T-helper 17 cell (primary cell): ENCODE measurements around the gene CFAP43. TPM values are rescaled to one million over a fixed set of nuclear protein-coding genes. Genes with fewer than 3 reads are reported as not detected.

Experiments used
- ATAC-seq: fragments of 150-1000 bp; cut with Tn5 transposase; 2 replicates; pipeline ENCODE4 v1.10.0; 2021; ENCODE audit warnings: mild to moderate bottlenecking, moderate library complexity
- DNase-seq, 3 donors: peaks; one replicate each; pipeline versions ENCODE4 v3.0.0 to v3.0.0-alpha.2; 2020 to 2021
- H3K9me3 ChIP-seq: one replicate; pipeline ENCODE4 v1.7.0; 2013; ENCODE audit warnings: low read length, mild to moderate bottlenecking; ENCODE audit not compliant: control insufficient read depth, poor library complexity, severe bottlenecking
- H3K27ac Mint-ChIP-seq: one replicate; pipeline ENCODE4 v1.8.0; 2022; ENCODE audit warnings: mild to moderate bottlenecking, moderate library complexity, mixed read lengths
- H3K27me3 Mint-ChIP-seq: one replicate; pipeline ENCODE4 v1.8.0; 2022; ENCODE audit warnings: mixed read lengths
- H3K36me3 Mint-ChIP-seq: one replicate; pipeline ENCODE4 v1.8.0; 2022; ENCODE audit warnings: low read depth, mixed read lengths
- H3K4me1 Mint-ChIP-seq: one replicate; pipeline ENCODE4 v1.8.0; 2022; ENCODE audit warnings: mild to moderate bottlenecking, mixed read lengths
- H3K4me3 Mint-ChIP-seq: one replicate; pipeline ENCODE4 v1.8.0; 2022; ENCODE audit warnings: mild to moderate bottlenecking, moderate library complexity, mixed read lengths
- total RNA-seq, 4 donors: library from RNA in 2 of 4; stranded (reverse) in 2 of 4; gene quantifications; one replicate each; pipeline ENCODE4 v1.2.3 and lab custom pipeline; 2022 to 2026

The CFAP43 gene
- total RNA-seq (not detected), total RNA-seq (lab: John Stamatoyannopoulos, UW) (0.12 to 0.15 reads per million in 2 donors)

GRCh38 chr10:104231784-104232612 is at the start of gene CFAP43:
TSS of gene CFAP43 (minus strand) at chr10:104232364. CDS start at chr10:104232246, 118 bp downstream.
- peak; percentile 98 to 100 (median 98) for DNase-seq
- peaks cover 14% of the 10 kb centered on the region for H3K4me1 Mint-ChIP-seq
- H3K9me3 ChIP-seq, result no peaks in the 10 kb centered on the region
- peaks cover 2% of the 10 kb centered on the region for H3K36me3 Mint-ChIP-seq
- peak within 1 kb of the TSS; percentile 93 for H3K27ac Mint-ChIP-seq
- H3K4me3 Mint-ChIP-seq, result peak within 1 kb of the TSS; percentile 91
- H3K27me3 Mint-ChIP-seq, result peaks cover 17% of the 10 kb centered on the region
- peak; percentile 99 for ATAC-seq

- H3K4me3 Mint-ChIP-seq, result no peak overlapping the region
- H3K27me3 Mint-ChIP-seq, result peaks cover 26% of the 10 kb centered on the region
- no peak overlapping the region for H3K27ac Mint-ChIP-seq
- H3K4me1 Mint-ChIP-seq, result peaks cover 3% of the 10 kb centered on the region
- no peaks in the 10 kb centered on the region for H3K36me3 Mint-ChIP-seq
- no peak for ATAC-seq
- no peak for DNase-seq
- H3K9me3 ChIP-seq, result no peaks in the 10 kb centered on the region
These were observed 49.5 kb upstream of the CFAP43 start for GRCh38 chr10:104281694-104282093.

- peaks cover 22% of the 10 kb centered on the region for H3K27me3 Mint-ChIP-seq
- no peaks in the 10 kb centered on the region for H3K9me3 ChIP-seq
- H3K4me3 Mint-ChIP-seq, result no peak overlapping the region
- H3K36me3 Mint-ChIP-seq, result no peaks in the 10 kb centered on the region
- H3K4me1 Mint-ChIP-seq, result peaks cover 4% of the 10 kb centered on the region
- ATAC-seq (no peak), DNase-seq (no peak)
- H3K27ac Mint-ChIP-seq, result no peak overlapping the region
These were observed 47.5 kb upstream of the CFAP43 start for GRCh38 chr10:104279550-104280259.

- H3K4me3 Mint-ChIP-seq, result no peak overlapping the region
- no peak for DNase-seq
- H3K27ac Mint-ChIP-seq, result no peak overlapping the region
- H3K4me1 Mint-ChIP-seq, result peaks cover 7% of the 10 kb centered on the region
- ATAC-seq, result no peak
- no peaks in the 10 kb centered on the region for H3K36me3 Mint-ChIP-seq
- H3K27me3 Mint-ChIP-seq, result peaks cover 22% of the 10 kb centered on the region
- no peaks in the 10 kb centered on the region for H3K9me3 ChIP-seq
These were observed 45.6 kb upstream of the CFAP43 start for GRCh38 chr10:104277785-104278184.

GRCh38 chr10:104276192-104276591 is 44.0 kb upstream of the CFAP43 start:
- H3K36me3 Mint-ChIP-seq, result no peaks in the 10 kb centered on the region
- ATAC-seq, result no peak

GRCh38 chr10:104274762-104275721 is 42.9 kb upstream of the CFAP43 start:
- Mint-ChIP-seq H3K27me3 (peaks cover 16% of the 10 kb centered on the region), H3K4me3 (no peak overlapping the region), H3K36me3 (no peaks in the 10 kb centered on the region), H3K27ac (no peak overlapping the region), H3K4me1 (peaks cover 3% of the 10 kb centered on the region)
- no peaks in the 10 kb centered on the region for H3K9me3 ChIP-seq
- peak; percentile 17 to 31 (median 22) for DNase-seq
- ATAC-seq, result peak; percentile 90

More at GRCh38 chr10:104276192-104276591, 44.0 kb upstream of the CFAP43 start:
- H3K27me3 Mint-ChIP-seq, result peaks cover 16% of the 10 kb centered on the region
- no peak for DNase-seq
- H3K4me3 Mint-ChIP-seq, result no peak overlapping the region
- no peak overlapping the region for H3K27ac Mint-ChIP-seq
- peaks cover 3% of the 10 kb centered on the region for H3K4me1 Mint-ChIP-seq
- no peaks in the 10 kb centered on the region for H3K9me3 ChIP-seq

GRCh38 chr10:104273899-104274575 is 41.9 kb upstream of the CFAP43 start:
- H3K4me3 Mint-ChIP-seq, result no peak overlapping the region

GRCh38 chr10:104273286-104273685 is 41.1 kb upstream of the CFAP43 start:
- no peaks in the 10 kb centered on the region for H3K9me3 ChIP-seq
- peaks cover 10% of the 10 kb centered on the region for H3K4me1 Mint-ChIP-seq
- H3K36me3 Mint-ChIP-seq, result no peaks in the 10 kb centered on the region
- DNase-seq (no peak), ATAC-seq (no peak)
- H3K4me3 Mint-ChIP-seq, result no peak overlapping the region
- H3K27ac Mint-ChIP-seq, result no peak overlapping the region
- H3K27me3 Mint-ChIP-seq, result peaks cover 10% of the 10 kb centered on the region

More at GRCh38 chr10:104273899-104274575, 41.9 kb upstream of the CFAP43 start:
- Mint-ChIP-seq H3K4me1 (peaks cover 6% of the 10 kb centered on the region), H3K27me3 (peaks cover 15% of the 10 kb centered on the region), H3K36me3 (no peaks in the 10 kb centered on the region), H3K27ac (no peak overlapping the region)
- DNase-seq (no peak), ATAC-seq (no peak)
- H3K9me3 ChIP-seq, result no peaks in the 10 kb centered on the region

GRCh38 chr10:104268713-104269645 is 36.8 kb upstream of the CFAP43 start, which contains the start of gene GSTO2:
TSS of gene GSTO2 (plus strand) at chr10:104269184. CDS start at chr10:104274916, 5,732 bp downstream.
- Mint-ChIP-seq H3K36me3 (peaks cover 6% of the 10 kb centered on the region), H3K27me3 (no peaks in the 10 kb centered on the region), H3K27ac (peak within 1 kb of the TSS; percentile 98), H3K4me1 (peaks cover 33% of the 10 kb centered on the region), H3K4me3 (peak within 1 kb of the TSS; percentile 91)
- DNase-seq (peak; percentile 96 to 98 (median 96)), ATAC-seq (peak; percentile 93)
- no peaks in the 10 kb centered on the region for H3K9me3 ChIP-seq

GRCh38 chr10:104268405-104268712 is 36.2 kb upstream of the CFAP43 start:
- DNase-seq (no peak), ATAC-seq (no peak)
- H3K27ac Mint-ChIP-seq, result peak overlapping the region; percentile 98
- peak overlapping the region; percentile 91 for H3K4me3 Mint-ChIP-seq
- H3K4me1 Mint-ChIP-seq, result peaks cover 36% of the 10 kb centered on the region
- H3K27me3 Mint-ChIP-seq, result no peaks in the 10 kb centered on the region
- no peaks in the 10 kb centered on the region for H3K9me3 ChIP-seq
- H3K36me3 Mint-ChIP-seq, result peaks cover 6% of the 10 kb centered on the region

GRCh38 chr10:104267721-104268404 is 35.7 kb upstream of the CFAP43 start:
- Mint-ChIP-seq H3K36me3 (peaks cover 6% of the 10 kb centered on the region), H3K27me3 (no peaks in the 10 kb centered on the region), H3K4me3 (peak overlapping the region; percentile 91), H3K27ac (peak overlapping the region; percentile 98), H3K4me1 (peaks cover 36% of the 10 kb centered on the region)
- DNase-seq (no peak), ATAC-seq (no peak)
- H3K9me3 ChIP-seq, result no peaks in the 10 kb centered on the region
